Skeletal muscle tissue (tissue), 4 donors: ENCODE data around the gene UBB. TPM values are rescaled to one million over a fixed set of nuclear protein-coding genes. Genes with fewer than 3 reads are reported as not detected.
"Not testable (repeated sequence)": the region's sequence is repeated elsewhere in the genome, so short reads cannot be mapped to it uniquely, and the experiment has no call there.

Experiments used
- H3K27ac ChIP-seq: one replicate; pipeline ENCODE4 v1.7.0; 2013; ENCODE audit warnings: mild to moderate bottlenecking, low read depth, low read length, inconsistent platforms
- H3K27me3 ChIP-seq, 3 donors: one replicate each; pipeline ENCODE4 v1.7.0; 2013; ENCODE audit warnings: low read length in 3 of 3; ENCODE audit not compliant: control insufficient read depth in 3 of 3, insufficient read depth in 3 of 3
- H3K36me3 ChIP-seq, 3 donors: one replicate each; pipeline ENCODE4 v1.7.0; 2013; ENCODE audit warnings: low read length in 3 of 3; ENCODE audit not compliant: control insufficient read depth in 3 of 3, insufficient read depth in 3 of 3
- H3K4me1 ChIP-seq, 3 donors: one replicate each; pipeline ENCODE4 v1.7.0; 2013; ENCODE audit warnings: low read length in 3 of 3, mild to moderate bottlenecking in 3 of 3; ENCODE audit not compliant: control insufficient read depth in 3 of 3, insufficient read depth in 3 of 3
- H3K4me3 ChIP-seq, 3 donors: one replicate each; pipeline ENCODE4 v1.7.0; 2013; ENCODE audit warnings: low read length in 3 of 3
- H3K9ac ChIP-seq, 3 donors: one replicate each; pipeline ENCODE4 v1.7.0; 2013; ENCODE audit warnings: low read length in 3 of 3, mild to moderate bottlenecking in 3 of 3, moderate library complexity in 2 of 3, low read depth in 1 of 3
- H3K9me3 ChIP-seq, 3 donors: one replicate each; pipeline ENCODE4 v1.7.0; 2013; ENCODE audit warnings: low read length in 3 of 3; ENCODE audit not compliant: control insufficient read depth in 3 of 3
- total RNA-seq: library from RNA; depleted of rRNA; stranded (reverse); fragments of >200 nt; gene quantifications from one replicate; pipeline ENCODE4 v1.2.3, GENCODE V29; 2014
- donor health status: Osteomylitis.

UBB gene
- total RNA-seq, 1 donor from 2014 or later, result 2,617 TPM

DNA sequence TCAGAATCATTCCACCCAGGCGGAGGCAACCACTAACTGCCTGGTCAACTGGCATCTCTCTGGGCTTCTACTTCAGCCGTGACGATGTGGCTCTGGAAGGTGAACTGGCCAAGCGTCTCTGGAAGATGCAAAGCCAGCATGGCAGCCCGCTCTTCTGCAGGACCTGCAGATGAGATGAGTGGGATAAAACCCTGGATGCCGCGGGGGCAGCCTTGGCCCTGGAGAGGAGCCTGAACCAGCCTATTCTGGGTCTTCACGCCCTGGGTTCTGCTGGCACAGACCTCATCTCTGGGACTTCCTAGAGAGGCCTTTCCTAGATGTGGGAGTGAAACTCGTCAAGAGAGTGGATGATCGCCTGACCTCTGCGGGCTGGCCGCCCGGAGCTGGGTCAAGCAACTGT is 10.6 kb downstream of the UBB start:
- H3K4me1 ChIP-seq, result peaks cover 4 to 7% (median 6%) of the 10 kb centered on the region in 3 donors
- H3K9me3 ChIP-seq, result no peaks in the 10 kb centered on the region
- no peaks in the 10 kb centered on the region for H3K27me3 ChIP-seq
- no peaks in the 10 kb centered on the region for H3K36me3 ChIP-seq
- H3K4me3 ChIP-seq, result no peak overlapping the region
- H3K27ac ChIP-seq, result no peak overlapping the region
- no peak overlapping the region for H3K9ac ChIP-seq

- H3K4me3 ChIP-seq, H3K27ac ChIP-seq, H3K27me3 ChIP-seq, H3K9ac ChIP-seq, H3K9me3 ChIP-seq, H3K36me3 ChIP-seq: not testable (repeated sequence)
- peaks cover 7 to 12% (median 8%) of the 10 kb centered on the region in 3 donors for H3K4me1 ChIP-seq
Measured at GRCh38 chr17:16392491-16392890, 11.6 kb downstream of the UBB start.

- not testable (repeated sequence) for H3K9me3 ChIP-seq, H3K4me3 ChIP-seq
- peak overlapping the region; percentile 88 for H3K27ac ChIP-seq
Measured at GRCh38 chr17:16395887-16396286, 15.0 kb downstream of the UBB start.

DNA sequence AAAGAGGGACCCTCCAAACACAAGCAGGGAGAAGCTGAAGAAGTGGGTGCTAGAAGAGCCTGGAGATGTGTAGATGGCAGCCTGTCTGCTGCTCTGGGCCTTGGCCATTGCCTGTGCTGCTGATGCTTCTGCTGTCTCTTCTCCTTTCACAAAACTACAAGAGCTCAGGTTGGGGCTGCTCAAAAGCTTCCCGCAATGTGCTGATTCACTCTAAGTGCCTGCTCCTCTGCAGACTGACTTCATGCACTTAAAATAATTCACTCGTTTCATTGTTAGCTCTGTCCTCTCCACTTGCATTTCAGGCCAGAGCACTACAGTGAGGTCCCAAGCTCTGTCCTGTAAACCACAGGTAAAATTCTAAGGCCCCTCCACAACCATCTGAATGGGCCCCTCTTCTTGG is 15.8 kb downstream of the UBB start:
- peaks cover 7 to 16% (median 8%) of the 10 kb centered on the region in 3 donors for H3K4me1 ChIP-seq
- not testable (repeated sequence) for H3K27me3 ChIP-seq, H3K4me3 ChIP-seq, H3K9me3 ChIP-seq, H3K36me3 ChIP-seq
- peak overlapping the region in 2 of 3 donors; percentile 12 to 50 for H3K9ac ChIP-seq
- peak overlapping the region; percentile 88 for H3K27ac ChIP-seq

More at GRCh38 chr17:16395887-16396286, 15.0 kb downstream of the UBB start:
- H3K27me3 ChIP-seq, H3K36me3 ChIP-seq: not testable (repeated sequence)
- H3K4me1 ChIP-seq, result peaks cover 7 to 16% (median 8%) of the 10 kb centered on the region in 3 donors
- peak overlapping the region in 2 of 3 donors; percentile 12 to 50 for H3K9ac ChIP-seq

DNA sequence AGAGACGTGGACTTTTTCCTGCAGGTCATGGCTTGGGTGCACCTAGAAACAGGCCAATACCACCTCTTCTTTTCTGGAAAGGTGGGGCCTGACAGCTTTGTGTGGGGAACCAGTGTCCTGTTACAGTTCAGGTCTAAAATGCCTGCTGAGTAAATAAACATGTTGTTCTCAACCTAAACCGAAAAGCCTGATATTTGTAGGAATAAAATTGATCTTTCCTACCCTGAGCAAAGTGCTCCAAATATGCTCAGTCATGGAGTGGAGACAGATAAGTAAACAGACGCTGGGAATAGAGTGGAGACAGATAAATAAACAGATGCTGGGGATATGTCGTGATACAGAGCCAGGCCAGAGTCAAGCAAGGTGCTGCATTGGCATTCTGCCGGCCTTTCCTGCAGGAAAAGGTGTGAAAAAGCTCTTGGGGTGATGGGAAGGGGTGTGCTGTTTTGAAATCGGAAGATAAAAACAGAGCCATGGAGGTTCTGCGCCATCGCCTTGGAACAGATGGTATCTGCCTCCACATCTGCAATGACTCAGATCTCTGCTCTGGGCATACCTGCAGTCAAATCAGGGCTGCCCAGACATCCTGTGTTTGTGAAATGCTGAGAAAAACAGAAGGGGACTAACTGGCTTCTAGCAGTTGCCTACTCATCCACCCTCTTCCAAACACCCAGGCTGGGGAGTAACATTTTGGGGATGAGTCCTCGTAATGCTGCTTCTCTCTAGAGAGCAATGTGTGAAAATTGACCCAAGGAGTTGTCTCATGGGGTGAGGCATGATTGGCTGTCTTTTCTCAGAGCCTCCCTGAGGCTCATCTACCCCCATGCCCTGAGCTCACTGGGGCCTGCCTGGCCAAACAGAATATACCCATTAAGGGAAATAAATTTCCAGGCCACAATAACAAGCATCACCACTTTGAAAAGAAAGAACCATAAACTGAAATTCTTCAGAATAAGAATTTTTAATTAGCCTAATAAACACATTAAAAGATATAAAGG is 17.7 kb downstream of the UBB start:
- Histone ChIP-seq H3K9ac (peak overlapping the region in 1 of 3 donors; percentile 14), H3K27me3 (no peaks in the 10 kb centered on the region), H3K4me3 (peak overlapping the region in 1 of 3 donors; percentile 46), H3K36me3 (no peaks in the 10 kb centered on the region), H3K9me3 (no peaks in the 10 kb centered on the region), H3K27ac (peak overlapping the region; percentile 88), H3K4me1 (peaks cover 7 to 16% (median 8%) of the 10 kb centered on the region in 3 donors)

DNA sequence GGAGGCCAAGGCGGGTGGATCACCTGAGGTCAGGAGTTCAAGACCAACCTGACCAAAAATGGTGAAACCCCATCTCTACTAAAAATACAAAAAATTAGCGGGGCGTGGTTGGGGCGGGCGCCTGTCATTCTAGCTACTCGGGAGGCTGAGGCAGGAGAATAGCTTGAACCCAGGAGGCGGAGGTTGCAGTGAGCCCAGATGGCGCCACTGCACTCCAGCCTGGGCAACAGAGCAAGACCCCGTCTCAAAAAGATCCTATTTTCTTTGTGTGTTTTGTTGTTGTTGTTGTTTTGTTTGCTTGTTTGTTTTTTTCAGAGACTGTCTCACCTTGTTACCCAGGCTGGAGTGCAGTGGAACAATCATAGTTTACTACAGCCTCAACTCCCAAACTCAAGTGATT is 23.0 kb downstream of the UBB start:
- H3K4me1 ChIP-seq, H3K27me3 ChIP-seq, H3K27ac ChIP-seq, H3K4me3 ChIP-seq, H3K9me3 ChIP-seq, H3K9ac ChIP-seq, H3K36me3 ChIP-seq: not testable (repeated sequence)

- H3K36me3 ChIP-seq, result no peaks in the 10 kb centered on the region
- H3K9me3 ChIP-seq, result no peaks in the 10 kb centered on the region
- peaks cover 4 to 9% (median 5%) of the 10 kb centered on the region in 3 donors for H3K4me1 ChIP-seq
- peak overlapping the region; percentile 65 to 76 (median 70) for H3K4me3 ChIP-seq
- peaks cover 0 to 5% (median 4%) of the 10 kb centered on the region in 3 donors for H3K27me3 ChIP-seq
- peak overlapping the region; percentile 38 to 74 (median 74) for H3K9ac ChIP-seq
- H3K27ac ChIP-seq, result peak overlapping the region; percentile 36
Measured at GRCh38 chr17:16406742-16407674, 26.1 kb downstream of the UBB start.

DNA sequence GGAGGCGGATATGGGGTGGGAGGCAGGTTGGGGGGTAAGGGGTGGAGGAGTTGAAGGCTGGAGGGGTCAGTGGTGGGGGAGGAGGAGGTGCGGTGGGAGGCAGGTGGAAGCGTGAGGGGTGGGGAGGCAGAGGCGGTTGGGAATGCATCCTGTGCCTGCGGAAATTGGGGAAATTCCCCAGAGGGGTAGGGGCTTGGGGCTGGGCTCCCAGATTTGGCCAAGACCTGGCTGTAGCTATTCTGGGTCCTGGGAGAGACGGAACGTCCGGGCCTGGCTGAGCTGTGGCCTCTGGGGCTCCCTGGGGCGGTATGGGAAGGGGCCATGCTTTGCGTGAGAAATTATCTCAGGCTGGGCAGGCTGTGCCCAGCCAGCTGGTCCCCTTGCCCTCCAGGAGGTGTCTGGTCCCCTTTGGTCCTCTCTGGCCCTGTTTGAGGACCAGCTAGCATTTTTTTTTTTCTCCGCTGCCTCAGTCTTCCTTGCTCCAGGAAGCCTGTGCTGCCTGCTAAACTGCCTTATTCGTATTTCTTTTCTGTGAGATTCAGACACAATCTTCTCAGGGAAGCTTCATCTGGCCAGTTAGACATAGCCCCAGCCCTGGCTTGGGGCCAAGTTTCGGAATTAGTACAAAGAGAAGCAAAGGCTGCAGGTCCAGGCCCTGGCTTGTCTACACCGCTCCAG is 27.2 kb downstream of the UBB start:
- Histone ChIP-seq H3K27ac (peak overlapping the region; percentile 40), H3K9me3 (no peaks in the 10 kb centered on the region), H3K36me3 (no peaks in the 10 kb centered on the region), H3K27me3 (peaks cover 0 to 5% (median 4%) of the 10 kb centered on the region in 3 donors), H3K4me3 (no peak overlapping the region), H3K9ac (peak overlapping the region in 1 of 3 donors; percentile 57), H3K4me1 (peaks cover 4 to 9% (median 5%) of the 10 kb centered on the region in 3 donors)
